Measurements from ENCODE around the gene CDX2.
"Not testable (repeated sequence)": the region's sequence is repeated elsewhere in the genome, so short reads cannot be mapped to it uniquely, and the experiment has no call there.

Gene CDX2, protein sequence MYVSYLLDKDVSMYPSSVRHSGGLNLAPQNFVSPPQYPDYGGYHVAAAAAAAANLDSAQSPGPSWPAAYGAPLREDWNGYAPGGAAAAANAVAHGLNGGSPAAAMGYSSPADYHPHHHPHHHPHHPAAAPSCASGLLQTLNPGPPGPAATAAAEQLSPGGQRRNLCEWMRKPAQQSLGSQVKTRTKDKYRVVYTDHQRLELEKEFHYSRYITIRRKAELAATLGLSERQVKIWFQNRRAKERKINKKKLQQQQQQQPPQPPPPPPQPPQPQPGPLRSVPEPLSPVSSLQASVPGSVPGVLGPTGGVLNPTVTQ

DNA sequence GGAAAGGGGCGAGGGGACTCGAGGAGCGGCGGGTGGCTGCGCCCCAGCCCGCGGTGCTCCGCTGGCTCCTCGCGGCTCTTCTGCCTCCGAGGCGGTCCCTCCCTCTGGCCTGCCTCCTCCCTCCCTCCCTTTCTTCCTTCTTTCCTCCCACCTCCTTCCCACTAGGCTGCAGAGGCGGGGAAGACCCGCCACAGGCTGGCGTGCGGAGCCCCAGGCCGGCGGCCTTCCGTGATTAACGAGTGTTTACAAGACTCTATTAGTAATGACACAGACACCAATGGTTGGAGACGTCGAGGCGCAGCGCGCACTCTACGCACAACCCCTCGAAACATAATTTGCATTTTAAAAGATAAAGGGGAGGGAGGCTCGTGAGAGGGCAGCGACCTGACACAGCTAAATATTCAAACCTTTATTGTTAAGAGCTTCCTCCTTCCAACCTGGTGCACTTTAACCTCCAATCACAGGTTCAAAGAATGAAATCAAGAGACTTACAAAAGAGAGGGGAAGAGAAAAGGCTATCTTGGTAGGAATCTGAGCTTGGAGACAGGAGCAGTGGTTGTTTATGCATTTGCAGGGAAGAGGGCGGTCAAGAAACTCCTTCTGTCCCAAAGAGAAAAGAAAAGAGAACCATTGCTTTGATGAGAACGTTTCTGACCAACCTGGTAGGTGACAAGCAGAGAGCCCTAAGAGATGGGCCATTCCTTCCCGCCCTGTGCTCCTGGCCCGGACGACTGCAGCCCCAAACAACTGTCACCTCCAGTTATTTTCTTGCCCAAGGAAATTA, at the start of gene CDX2:
CDX2 (minus strand) TSS at position 234 of the 784 bp plus-strand sequence. CDS start 309 bp downstream, outside the sequence.
- DNase-seq (ENCODE audit: low spot score), result no peak

DNA sequence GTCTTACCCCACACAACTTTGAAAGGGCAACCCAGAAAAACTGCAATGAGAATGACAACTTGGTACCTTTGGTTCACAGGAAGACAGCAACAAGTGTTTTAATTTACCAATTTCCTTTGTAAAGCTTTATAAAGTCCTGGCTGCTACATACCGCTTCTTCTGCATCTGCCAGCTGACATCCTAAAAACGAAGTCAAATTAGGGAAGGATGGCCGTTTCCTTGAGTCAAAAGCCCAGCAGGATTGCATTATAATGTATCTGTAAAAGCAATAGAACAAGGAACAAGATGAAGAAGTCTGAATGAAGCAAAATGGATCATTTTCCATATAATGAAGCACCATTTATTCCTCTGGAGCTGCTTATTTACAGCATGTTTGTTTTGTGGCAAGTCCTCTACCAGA, 45.2 kb upstream of the CDX2 start:
- no peak for DNase-seq (ENCODE audit: low spot score)

DNA sequence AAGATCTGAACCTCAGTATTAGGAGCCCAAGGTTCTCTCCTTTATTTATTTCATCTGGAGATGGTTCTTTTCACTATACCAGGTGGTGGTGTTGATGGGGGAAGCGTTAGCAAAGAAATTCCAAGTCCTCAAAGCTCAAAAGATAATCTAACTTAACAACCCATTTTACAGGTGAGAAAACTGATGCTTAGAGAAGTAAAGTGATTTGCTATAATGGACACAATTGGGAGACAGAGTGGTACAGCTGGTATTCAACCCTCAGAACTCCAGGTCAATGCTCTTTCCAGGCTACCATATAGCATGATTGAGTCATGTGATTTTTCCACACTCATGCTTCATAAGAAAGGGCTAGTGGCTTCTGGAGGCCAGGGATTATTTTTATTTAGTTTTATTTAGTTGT, 44.4 kb upstream of the CDX2 start:
- DNase-seq (ENCODE audit: low spot score), result no peak

DNA sequence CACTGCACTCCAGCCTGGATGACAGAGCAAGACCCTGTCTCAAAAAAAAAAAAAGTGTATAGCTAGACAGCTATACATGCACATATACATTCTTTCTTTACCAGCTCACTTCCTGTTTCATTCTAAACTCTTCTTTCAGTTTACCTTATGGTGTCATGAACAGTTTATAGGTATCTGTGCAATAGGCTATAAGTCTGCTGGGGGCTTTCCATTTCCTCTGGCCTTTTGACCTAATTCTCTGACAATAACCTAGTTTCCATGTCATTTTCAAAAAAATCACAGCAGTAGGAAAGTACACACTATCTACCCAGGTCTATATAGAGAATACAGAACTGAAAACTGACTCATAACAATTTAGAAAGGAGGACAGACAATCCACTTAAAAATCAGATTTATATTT, 43.8 kb upstream of the CDX2 start:
- DNase-seq (ENCODE audit: low spot score), result no peak

DNA sequence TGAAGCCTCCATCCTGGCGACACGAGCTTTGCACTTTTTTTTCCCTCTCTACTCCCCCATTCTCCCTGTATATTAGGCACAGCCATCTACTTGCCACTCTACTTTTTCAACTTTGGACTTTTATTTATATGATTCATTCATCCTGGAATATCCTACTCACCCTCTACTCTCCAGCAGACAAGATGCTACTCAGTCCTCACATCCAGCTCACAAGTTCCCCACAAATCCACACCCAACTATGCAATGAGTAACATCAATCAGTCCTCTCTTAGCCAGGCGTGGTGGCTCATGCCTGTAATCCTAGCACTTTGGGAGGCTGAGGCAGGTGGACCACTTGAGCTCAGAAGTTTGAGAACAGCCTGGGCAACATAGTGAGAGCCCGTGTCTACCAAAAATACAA, 43.3 kb upstream of the CDX2 start:
- DNase-seq (ENCODE audit: low spot score), result no peak

DNA sequence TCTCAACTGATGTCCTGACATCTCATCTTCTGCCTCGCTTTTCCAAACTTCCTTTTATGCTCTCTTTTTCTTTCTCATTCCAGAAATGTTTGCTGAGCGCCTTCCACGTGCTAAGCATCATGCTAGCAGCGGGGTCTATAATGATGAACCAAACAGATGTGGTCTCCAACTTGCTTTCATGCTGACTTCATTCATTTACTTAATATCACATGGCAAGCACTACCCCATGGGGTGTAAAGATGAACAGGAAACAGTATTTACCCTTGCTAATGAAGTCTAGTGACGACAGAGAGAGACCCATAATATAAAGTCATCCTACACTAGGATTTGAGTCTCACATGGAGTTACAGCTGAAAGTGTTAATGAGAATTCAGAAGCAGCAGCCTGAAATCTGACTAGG, 40.9 kb upstream of the CDX2 start:
- DNase-seq (ENCODE audit: low spot score), result no peak

DNA sequence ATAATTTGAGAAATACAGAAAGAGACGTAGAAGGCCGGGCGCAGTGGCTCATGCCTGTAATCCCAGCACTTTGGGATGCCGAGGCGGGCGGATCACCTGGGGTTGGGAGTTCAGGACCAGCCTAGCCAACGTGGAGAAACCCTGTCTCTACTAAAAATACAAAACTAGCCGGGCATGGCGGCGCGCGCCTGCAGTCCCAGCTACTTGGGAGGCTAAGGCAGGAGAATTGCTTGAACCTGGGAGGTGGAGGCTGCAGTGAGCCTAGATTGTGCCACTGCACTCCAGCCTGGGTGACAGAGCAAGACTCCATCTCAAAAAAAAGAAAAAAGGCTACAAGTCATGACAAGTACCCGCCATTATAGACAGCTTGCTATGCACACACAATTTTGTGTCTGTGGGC, 35.9 kb upstream of the CDX2 start:
- DNase-seq (ENCODE audit: low spot score), result not testable (repeated sequence)

DNA sequence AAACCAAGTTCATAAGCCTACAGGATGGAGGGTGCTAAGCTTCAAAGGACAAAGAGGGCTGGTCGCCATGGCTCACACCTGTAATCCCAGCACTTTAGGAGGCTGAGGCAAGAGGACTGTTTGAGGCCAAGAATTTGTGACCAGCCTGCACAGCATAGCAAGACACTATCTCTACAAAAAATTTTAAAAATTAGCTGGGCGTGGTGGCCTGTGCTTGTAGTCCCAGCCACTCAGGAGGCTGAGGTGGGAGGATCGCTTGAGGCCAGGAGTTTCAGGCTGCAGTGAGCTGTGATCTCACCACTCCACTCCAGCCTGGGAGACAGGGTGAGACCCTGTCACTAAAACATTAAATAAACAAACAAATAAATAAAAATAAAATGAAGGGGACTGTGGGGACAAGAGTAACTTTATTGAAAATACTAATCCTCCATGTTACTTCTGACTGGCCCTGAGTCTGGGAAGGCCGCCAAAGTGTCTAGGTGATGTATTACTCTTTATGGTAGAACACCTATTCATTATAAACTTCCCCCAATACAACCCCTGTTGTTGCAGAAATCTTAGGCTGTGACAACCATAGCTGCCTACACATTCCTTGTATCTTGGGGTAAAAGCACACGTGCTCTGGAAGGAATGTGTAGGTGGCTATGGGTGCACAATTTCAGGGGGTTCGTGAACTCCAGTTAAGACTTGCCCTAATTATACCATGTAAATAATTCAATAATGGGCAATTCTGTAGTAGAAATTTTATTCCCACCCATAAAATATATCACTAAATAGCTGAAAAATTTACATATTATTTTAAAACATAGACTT, 34.0 kb upstream of the CDX2 start:
- no peak for DNase-seq (ENCODE audit: low spot score)

DNA sequence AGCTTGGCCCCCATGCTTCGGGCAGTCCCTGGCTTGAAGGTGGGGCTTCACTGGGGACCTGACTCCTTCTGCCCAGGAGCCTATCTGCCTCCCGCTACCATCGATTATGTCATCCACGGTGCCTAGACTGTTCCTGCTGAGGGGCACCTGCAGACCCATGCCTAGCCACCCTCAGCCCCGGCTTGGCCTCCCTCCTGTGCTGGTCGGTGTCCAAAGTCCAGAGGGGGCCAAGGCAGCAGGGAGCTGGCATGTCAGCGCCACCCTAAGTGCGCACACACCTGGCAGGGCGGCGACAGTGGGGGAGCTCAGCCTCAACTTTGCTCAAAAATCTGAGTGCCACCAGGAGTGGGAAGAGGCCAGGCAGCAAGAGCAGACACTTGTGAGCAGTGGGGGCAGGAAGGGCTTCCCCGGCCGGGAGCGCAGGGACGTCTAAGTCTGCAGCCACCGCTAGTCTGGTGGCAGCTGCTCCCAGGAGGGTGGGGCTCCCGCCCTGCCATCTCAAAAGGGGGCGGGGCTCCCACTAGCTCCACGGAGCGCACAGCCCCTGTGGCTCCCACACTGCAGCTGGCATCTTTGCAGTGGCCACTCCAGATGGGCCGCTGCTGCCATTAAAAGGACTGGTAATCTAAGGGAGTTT, 32.8 kb upstream of the CDX2 start:
- no peak for DNase-seq (ENCODE audit: low spot score)

DNA sequence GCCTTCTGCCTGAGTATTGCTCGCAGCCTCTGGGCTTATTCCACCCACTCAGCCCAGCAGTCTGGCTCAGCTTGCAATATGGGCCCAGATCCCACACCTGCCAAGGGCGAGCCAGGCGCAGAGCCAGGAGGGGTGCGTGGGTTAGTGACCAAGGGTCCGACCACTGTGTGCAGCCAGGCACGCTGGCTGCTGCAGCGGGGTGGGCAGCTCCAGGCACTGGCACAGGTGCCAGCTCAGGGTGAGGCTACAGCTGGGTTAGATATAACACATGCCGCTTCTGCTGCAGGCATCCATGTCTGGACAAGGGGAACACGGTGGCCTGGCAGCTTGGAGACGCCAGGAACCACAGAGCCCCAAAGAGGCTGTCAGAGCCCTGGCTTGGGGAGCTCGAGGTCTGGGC, 31.9 kb upstream of the CDX2 start:
- DNase-seq (ENCODE audit: low spot score), result no peak

DNA sequence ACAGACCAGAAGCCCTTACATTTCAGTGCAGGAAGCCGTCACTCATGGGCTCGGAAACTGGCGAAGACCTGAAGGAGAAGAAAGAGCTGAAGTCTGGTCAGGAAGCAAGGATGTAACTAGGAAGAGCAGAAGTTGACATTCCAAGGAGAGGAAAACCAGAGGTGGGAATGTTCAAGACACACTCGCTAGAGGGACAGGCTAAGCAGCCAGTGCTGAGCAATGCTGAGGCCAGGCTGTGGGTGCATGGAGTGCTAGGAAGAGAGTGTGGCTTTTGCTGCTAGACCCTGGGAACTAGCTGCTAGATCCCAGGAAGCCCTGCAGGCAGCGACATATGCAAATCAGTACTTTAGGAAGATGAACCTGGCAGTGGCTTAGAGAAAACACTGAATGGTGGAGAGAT, 31.5 kb upstream of the CDX2 start:
- no peak for DNase-seq (ENCODE audit: low spot score)

DNA sequence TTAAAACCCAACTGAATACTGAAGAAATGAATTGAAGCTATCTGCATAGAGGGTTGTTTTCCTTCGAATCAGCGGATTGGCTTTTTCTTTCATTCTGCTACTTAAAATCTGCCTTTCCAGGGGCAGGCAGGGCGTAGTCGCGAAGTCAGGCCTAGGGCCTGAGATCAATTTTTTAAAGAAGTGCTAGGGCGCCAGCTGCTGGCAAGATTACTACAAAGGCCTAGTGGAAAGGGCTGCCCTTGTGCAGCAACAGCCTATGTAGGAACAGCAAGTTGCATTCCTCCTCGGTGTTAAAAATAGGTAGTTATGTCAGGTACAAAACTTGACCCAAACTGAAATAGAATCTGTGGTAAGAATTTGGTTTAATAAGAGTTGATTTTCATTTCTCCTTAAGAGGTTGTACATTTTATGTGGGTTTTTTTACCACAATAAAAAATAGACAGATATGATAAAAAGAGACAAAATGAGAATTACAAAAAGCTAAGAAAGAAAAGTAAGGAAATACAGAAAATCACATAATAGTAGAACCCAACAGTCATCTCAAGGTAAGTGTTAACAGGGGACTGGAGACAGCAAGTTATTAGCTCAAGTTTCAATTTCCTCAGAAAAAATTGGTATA, 28.9 kb upstream of the CDX2 start:
- DNase-seq (ENCODE audit: low spot score), result no peak

DNA sequence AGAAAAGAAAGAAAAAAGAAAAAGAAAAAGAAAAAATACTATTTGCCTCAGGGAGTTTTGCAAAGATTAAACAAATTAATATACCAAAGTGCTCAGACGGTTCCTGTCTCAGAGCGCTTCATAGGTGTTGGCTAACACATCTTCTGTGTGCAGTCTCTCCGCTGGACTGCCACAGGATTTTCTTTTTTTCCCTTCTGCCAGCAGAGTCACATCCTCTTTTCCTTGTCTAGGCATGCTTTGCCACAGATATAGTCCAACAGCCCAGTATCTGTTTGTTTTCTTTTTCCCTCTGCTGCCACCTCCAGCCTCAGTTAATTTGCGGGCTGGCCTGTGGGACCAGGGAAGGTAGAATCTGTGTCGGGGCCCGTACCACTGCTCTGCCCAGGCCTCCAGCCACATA, 22.8 kb upstream of the CDX2 start:
- DNase-seq (ENCODE audit: low spot score), result no peak

DNA sequence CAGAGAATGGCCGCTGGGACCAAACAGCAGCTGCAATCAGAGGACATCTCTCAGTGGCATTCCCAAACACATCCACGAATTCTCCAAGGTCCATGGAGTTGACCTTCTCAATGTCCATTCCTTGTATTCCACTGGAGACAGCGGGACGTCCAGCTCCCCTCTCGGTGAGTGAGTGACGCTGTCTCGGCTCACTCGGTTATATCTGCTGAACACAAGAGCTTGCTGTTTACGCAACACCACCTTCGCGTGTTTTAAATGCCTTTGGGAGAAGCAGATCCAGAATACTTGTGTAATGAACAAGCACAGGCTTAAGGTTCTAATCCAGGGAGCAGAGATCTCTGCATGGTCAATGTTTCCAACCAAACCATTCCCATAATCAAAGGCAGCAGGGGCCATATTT, 19.4 kb upstream of the CDX2 start, which contains the start of gene URAD:
URAD (minus strand) TSS at position 174 of the 400 bp plus-strand sequence; CDS start at position 118, 56 bp downstream.
- no peak for DNase-seq (ENCODE audit: low spot score)

DNA sequence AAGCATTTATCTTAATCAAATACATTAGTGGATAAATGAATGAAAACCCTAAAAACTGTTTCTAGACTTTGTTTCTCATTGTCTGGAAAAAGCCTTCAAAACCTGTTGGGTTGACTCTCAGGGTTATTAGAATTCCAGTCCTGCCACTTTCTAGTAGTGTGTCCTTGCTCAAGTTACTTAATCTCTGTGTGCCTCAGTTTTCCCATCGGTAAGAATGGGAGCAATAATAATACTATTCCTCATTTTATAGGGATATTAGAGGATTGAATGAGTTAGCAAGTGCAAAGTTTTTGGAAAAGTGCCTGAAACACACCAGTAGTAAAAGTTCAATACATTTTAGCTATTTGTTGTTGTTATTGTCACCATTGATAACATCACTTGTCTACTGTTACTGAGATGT, 16.5 kb upstream of the CDX2 start:
- DNase-seq (ENCODE audit: low spot score), result no peak

DNA sequence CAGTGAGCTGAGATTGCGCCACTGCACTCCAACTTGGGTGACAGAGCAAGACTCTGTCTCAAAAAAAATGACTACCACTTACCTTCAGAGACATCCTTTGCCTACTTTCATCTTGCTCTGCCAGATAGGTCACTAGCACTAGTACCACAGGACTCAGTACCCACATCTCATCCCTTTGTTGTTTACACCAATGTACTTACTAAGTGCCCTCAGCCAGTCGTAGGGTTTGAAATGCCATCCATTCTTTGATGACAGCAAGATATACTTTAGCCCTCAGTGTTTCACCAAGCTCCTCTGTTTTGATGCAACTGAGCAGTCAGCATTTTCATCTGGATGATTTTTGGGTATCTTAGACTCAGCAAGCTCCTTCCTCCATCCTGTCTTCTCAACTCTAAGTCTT, 13.2 kb upstream of the CDX2 start:
- DNase-seq (ENCODE audit: low spot score), result no peak

DNA sequence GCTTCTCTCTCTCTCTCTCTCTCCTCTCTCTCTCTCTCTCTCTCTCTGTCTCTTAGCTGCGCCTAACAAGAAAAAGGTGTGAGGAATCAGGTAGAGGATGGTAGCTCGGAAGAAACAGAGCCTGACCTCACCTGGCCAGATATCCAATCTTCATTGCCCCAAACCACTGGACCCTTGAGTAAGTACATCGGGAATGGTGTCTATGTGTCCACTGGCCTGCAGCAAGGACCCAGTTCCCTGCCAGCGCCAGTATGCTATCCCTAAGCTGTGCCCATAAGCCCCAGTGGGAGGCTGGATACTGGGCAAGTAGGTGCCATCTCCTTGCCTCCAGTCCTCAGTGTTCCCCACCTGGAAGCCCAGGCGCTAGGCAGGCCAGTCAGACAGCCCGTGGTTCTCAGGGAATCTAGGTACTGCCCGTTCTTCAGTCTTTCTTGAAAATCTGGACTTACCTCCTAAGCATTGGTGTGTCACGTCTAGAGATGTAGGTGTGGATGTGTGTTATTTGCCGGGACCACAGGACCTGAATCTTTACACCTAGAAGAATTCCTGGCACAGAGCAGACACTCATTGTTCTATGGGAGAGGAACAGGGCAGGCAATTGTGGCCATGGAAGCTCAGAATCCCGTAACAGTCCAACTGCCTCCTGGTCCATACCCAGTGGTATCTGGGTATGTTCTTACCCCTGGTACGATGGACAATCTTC, 12.0 kb upstream of the CDX2 start:
- no peak for DNase-seq (ENCODE audit: low spot score)

DNA sequence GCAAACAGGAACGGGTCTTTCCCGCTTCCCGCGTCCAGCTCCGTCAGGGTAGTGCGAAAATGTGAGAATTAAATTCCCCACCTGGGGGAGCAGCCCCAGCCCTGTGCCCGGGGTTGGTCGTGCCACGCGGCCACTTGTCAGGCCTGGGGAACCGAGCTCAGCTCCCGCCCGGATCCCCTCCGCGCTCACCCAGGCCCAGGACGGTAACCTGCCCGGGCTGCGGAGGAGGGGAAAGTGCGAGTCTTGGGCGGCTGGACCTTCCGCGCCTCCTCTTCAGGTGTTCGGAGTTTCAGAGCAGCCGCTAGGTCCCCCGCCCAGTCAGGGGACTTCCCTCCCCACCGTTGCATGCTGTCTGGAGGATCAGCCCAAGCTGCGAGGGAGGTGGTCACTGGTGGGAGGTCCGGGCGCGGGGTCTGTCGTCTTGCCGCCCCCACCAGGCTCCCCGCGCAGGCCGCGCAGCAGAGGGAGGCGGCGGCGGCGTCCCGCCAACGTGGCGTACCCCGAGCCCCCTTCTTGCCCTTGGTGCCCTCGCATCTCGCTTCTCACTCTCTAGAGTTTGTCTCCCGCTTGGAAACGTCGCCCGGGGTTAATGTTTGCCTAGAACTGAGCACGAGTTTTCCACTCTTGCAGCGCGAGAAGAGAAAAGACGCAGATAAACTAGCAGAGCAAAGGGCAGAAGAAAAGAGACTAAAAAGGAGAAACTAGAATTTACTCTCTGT, 11.3 kb upstream of the CDX2 start:
- DNase-seq (ENCODE audit: low spot score), result no peak

DNA sequence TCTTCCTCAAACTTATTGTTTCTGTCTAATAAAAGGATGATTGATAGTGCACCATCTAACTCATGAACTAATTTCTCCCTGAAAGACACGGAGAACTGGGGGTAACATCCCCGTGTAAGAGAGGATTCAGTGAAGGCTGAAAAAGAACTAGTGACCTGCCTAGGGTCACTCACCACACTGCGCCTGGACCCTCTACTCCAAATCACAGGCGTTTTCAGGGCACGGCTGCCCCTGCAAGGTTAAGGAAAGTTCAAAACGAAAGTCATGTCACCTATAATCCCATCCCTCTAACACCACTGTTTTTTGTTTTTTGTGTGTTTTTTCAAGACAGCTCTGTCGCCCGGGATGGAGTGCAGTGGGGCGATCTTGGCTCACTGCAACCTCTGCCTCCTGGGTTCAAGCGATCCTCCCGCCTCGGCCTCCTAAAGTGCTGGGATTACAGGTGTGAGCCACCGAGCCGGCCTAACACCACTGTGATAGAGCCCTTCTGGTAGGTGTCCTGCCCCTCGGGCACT, 10.7 kb upstream of the CDX2 start:
- no peak for DNase-seq (ENCODE audit: low spot score)

DNA sequence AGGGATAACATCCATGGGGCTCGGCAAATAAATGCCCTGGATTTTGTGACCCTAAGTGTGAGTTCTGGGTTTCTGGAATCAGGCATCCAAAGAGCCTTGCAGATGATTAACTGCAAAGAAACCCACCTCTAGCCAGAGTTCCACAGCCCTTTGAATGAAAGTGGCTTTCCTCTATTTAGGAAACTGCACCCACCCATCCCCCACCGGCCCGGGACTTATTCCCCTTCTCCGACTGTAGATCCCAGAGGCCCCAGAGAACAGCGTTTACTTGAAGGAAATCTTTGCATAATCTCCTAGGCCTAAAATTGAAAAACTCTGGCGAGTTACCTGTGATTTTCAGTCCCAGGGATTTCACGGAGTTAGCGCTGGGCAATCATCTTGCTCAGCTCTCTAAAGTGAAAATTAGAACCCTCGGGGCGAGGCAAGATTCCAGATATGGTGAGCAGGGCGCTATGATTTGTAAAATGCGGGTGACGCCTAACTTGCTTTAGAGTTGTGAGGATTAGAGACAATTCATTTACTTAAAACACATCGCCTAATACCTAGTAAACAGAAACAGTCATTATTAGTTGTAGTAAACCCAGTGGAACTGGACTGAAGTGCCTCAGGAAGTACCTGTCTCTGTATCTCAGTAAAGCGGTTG, 10.0 kb upstream of the CDX2 start:
- no peak for DNase-seq (ENCODE audit: low spot score)
